GM12892 (cell line): ENCODE measurements around the gene SRPRA. TPM values are rescaled to one million over a fixed set of nuclear protein-coding genes. Genes with fewer than 3 reads are reported as not detected.
"Not testable (repeated sequence)": the region's sequence is repeated elsewhere in the genome, so short reads cannot be mapped to it uniquely, and the experiment has no call there.

Experiments used
- DNase-seq: peaks from one replicate; pipeline ENCODE4 v3.0.0; 2011; ENCODE audit not compliant: insufficient read length
- FAIRE-seq: peaks from 2 replicates; lab custom pipeline; 2011; peaks lifted over from hg19 to GRCh38; lab: Jason Lieb, UNC
- POLR2A ChIP-seq: IDR thresholded peaks from 2 replicates; pipeline ENCODE4 v1.6.1; 2011; ENCODE audit warnings: low read depth, low read length, control low read depth
- POLR2AphosphoS5 ChIP-seq: IDR thresholded peaks from 2 replicates; pipeline ENCODE4 v1.6.1; 2011; ENCODE audit warnings: low read depth, low read length, control low read depth
- TAF1 ChIP-seq: IDR thresholded peaks from 2 replicates; pipeline ENCODE4 v1.6.1; 2011; ENCODE audit warnings: low read depth, mild to moderate bottlenecking, control low read depth, low read length, borderline replicate concordance
- polyA plus RNA-seq: library from polyadenylated mRNA; unstranded; fragments of >200 nt; gene quantifications from one replicate; pipeline ENCODE4 v1.2.1, GENCODE V29; 2012; ENCODE audit warnings: missing spikeins, inconsistent platforms; ENCODE audit not compliant: missing spikeins

Gene SRPRA, protein sequence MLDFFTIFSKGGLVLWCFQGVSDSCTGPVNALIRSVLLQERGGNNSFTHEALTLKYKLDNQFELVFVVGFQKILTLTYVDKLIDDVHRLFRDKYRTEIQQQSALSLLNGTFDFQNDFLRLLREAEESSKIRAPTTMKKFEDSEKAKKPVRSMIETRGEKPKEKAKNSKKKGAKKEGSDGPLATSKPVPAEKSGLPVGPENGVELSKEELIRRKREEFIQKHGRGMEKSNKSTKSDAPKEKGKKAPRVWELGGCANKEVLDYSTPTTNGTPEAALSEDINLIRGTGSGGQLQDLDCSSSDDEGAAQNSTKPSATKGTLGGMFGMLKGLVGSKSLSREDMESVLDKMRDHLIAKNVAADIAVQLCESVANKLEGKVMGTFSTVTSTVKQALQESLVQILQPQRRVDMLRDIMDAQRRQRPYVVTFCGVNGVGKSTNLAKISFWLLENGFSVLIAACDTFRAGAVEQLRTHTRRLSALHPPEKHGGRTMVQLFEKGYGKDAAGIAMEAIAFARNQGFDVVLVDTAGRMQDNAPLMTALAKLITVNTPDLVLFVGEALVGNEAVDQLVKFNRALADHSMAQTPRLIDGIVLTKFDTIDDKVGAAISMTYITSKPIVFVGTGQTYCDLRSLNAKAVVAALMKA
- 74.4 TPM for polyA plus RNA-seq

DNA sequence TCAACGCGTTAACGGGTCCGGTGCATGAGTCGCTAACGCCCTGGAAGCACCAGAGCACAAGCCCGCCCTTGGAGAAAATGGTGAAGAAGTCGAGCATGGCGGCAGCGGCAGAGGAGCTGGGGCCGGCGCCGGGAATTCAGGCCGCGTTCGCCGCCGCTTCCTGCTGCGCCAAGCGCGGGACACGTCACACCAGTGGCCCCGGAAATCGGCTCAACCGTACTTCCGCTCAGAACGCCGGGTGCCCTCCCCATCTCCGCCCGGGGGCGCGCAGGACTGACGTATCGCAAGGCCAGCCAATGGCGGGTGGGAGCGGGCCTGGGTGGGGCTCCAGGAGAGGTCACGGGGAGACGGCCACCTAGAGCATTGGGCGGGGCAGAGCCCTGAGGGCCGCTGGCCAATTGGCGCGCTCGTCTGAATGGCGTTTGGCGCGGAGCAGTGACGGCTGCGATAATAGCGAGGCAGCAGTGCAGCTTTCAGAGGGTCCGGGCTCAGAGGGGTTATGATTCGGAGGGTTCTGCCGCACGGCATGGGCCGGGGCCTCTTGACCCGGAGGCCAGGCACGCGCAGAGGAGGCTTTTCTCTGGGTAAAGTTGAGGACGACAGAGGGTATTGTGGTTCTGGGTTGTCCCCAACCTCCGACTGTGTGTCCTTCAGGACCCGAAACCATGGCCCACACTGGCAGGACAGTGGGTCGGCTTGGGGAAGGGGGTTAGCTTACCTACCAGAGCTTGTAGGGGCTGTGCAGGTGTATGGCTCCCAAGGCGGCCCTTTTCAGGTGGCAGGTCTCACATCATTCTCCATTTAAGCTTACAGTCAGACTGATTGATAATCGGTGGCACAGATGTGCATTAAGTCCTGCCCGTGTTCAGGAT, at the start of gene SRPRA, which contains the start of gene FOXRED1:
TSS of gene SRPRA (minus strand) at position 188 of the 872 bp plus-strand sequence. CDS start at position 97, 91 bp downstream.
TSS of gene FOXRED1 (plus strand) at position 447 of the 872 bp plus-strand sequence. CDS start at position 500, 53 bp downstream.
- DNase-seq: peak; percentile 100
- peak; percentile 80 for TF ChIP-seq POLR2AphosphoS5
- peak; percentile 62; the same call in 1 of the 2 replicates for TF ChIP-seq TAF1
- TF ChIP-seq POLR2A: peak; percentile 85; the same call in 1 of the 2 replicates
- peak; percentile 100 for FAIRE-seq

DNA sequence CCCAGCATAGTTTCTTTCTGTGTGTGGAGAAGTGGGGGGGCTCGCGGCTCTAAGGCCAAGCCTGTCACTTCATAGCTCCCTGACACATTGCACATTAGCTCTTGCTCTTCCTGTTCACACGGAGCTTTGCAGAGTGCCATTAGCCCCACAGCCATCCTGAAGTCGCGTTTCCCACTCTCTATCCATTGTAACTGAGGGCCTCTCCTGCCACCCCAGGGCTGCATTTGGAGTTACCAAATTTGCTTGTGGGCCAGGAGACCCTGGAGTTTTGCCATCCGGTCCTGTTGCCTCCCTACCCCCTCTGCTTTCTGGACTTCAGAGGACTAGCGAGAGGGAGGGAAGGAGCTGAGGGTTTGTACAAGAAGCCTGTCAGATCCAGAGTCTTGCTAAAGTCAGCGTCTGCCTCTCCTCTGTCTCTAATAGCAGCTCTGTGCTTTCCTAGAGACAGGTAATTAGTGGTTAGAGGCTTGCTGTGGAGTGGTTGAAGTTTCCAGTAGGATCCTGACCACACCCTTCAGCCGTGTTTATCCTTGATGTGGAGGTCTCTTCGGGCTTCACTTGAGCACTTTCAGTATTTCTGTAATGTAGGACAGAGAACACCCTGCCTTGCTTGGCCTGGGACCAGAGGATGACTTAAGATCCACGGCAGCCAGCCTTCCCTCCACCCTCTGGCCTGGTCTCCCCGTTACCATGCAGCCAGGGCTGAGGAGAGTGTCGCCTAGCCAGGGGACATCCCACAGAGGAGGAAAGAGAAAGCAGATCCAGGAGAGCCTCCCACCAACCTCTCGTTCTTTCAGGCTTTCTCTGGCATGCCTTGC, 49.3 kb upstream of the SRPRA start:
- TF ChIP-seq POLR2A: no peak
- no peak for TF ChIP-seq POLR2AphosphoS5
- no peak for TF ChIP-seq TAF1
- FAIRE-seq: no peak
- no peak for DNase-seq

DNA sequence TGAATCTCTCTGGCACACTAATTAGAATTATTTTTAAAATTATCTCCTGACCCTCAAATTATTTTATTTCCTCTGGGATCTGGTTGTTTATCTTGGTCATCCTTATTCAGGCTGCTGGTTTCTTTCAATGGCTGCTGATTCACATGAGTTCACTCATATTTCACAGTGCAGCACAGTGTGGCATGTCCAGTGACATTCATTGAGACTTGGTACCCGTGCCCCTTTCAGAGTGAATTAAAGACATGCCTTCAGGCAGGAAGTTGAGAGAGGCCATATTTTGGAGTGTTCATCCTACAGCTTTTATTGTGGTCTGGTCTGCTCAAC, 48.7 kb upstream of the SRPRA start:
- FAIRE-seq (no peak), DNase-seq (no peak)
- TF ChIP-seq POLR2AphosphoS5: no peak
- TF ChIP-seq TAF1: no peak

DNA sequence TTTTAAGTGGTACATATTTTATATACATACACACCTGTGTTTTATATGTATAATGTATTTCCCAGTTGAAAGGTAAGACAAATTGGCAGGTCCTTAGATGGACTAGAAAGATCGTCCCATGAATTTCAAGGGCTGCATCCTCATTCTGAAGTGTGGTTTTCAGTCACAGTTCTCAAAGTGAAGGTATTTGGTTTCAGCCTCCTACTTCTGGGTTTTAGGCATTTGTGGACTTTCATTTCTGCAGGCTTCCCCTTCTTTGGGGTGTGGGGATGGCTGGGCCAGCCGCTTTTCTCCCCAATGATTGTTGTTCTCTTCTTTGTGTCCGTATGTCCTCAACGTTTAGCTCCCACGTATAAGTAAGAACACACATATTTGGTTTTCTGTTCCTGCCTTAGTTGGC, 45.1 kb upstream of the SRPRA start:
- no peak for TF ChIP-seq POLR2AphosphoS5
- TF ChIP-seq POLR2A: no peak
- no peak for TF ChIP-seq TAF1
- FAIRE-seq (no peak), DNase-seq (no peak)

DNA sequence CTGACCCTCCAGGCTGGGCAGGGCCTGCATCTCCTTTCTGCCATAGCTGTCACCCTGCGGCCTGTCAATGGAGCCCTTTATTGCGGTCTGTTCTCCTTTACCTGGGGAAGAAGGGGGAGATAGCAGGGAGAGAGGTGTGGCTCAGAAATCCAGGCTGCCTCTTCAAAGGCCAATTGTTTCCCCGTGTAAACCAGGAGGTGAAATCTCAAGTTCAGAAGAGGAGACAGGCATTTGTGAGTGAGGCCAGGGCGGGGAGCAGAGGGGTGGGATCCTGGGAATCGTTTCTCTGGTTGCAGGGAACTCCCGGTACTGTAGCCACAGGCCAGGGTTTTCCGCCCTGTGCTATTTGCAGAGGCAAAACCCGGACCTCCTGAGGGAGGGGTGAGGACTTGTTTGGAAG, 44.3 kb upstream of the SRPRA start:
- DNase-seq: no peak
- no peak for FAIRE-seq
- no peak for TF ChIP-seq POLR2A
- TF ChIP-seq POLR2AphosphoS5: no peak
- no peak for TF ChIP-seq TAF1

DNA sequence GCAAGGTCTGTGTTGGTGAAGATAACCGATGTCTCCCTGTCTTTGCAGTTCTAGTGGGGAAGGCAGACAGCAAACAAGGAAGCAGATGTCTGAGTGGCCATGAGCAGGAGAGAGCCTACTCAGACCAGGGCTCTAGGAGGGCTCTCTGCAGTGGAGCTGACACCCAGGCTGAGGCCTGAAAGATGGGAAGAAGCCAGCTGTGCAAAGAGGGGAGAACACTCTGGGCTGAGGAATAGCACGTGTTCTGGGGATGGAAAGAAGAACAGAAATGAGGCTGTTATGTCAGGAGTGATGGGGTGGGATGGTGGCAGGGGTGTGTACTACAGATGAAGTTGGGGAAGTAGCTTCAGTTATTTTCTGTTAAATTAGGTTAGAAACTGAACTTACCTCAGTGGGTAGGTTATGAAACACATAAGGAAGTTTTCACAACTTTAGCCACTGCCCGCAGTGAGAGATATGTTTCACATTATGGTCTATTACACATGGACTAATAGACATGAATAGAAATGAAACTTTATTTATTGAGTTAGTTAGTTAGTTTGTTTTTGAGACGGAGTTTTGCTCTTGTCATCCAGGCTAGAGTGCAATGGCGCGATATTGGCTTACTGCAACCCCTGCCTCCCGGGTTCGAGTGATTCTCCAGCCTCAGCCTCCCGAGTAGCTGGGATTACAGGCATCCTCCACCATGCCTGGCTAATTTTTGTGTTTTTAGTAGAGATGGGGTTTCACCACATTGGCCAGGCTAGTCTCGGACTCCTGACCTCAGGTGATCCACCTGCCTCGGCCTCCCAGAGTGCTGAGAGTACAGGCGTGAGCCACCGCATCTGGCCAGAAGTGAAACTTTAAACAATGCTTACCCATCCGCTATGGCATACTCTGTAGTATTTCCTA, 43.0 kb upstream of the SRPRA start:
- no peak for DNase-seq
- TF ChIP-seq POLR2A: no peak
- no peak for TF ChIP-seq POLR2AphosphoS5
- TF ChIP-seq TAF1: no peak
- FAIRE-seq: no peak

DNA sequence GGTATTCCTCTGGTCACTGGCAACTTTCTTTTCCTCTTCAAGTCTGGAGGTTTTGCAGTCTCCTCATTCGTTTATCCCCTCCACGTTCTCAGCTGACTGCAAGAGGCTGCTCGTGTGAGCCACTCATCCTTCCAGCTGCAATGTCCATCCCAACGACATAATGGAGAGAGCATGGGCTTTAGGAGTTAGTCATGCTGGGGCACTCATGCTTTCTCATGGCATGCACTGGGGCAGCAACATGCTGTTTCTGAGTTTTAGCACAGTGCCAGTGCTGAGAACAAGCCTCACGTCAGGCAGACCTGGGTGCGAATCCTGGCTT, 42.3 kb upstream of the SRPRA start:
- no peak for FAIRE-seq
- DNase-seq: no peak
- TF ChIP-seq POLR2AphosphoS5: no peak
- TF ChIP-seq TAF1: no peak
- TF ChIP-seq POLR2A: no peak

DNA sequence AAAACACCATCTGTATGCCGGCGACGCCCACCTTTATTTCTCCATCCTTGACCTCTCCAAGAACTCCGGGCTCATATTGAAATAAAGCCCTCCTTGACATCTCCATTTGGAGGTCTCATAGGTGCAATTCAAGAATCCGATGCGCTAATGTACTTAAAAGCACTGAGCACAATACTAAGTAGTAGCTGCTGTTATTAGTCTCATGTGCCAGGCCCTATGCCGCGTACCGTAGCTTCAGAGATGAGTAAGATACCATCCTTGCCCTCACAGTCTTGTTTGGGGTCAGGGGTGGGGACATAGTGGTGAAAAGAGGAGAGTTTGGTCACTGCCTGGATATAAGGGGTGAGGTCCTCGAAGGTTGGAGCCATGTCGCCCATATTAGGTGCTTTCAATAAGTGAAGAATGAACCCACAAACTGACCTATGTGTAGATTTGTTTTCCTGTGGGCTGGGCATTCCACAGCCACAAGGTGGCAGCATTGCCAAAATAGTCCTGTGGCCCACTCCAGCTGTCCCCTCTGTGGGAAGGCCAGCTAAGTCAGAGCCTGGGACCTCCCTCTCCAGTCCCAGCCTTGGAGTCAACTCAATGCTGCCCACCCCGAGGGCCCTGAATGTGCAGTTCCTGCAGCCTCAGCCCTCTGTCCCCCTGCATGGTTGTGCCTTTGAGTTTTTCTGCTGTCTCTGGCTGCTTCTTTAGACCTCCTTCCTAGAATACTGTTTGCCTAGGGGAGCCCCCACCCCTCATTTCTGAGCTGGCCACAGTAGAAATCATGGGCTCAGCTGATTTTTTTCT, 41.7 kb upstream of the SRPRA start:
- peak; percentile 85 for FAIRE-seq
- no peak for TF ChIP-seq POLR2A
- DNase-seq: no peak

DNA sequence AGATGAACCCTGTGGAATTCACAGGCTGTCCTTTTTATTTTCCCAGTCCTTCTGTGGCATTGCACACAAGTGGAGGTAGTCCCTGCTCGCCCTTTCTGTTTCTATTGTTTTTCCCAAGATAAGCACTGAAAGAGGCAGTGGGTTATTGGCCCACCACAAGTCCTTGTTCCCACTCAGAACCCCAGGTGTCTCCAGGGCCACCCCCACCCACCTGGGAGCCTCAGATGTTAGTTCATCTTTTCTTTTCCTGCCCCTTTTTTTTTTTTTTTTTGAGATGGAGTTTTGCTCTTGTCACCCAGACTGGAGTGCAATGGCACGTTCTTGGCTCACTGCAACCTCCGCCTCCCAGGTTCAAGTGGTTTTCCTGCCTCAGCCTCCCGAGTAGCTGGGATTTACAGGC, 40.1 kb upstream of the SRPRA start:
- not testable (repeated sequence) for DNase-seq

More for the DNA sequence above, 40.1 kb upstream of the SRPRA start:
- FAIRE-seq: not testable (repeated sequence)
